ENCODE data around the gene PHIP.

Gene PHIP

DNA sequence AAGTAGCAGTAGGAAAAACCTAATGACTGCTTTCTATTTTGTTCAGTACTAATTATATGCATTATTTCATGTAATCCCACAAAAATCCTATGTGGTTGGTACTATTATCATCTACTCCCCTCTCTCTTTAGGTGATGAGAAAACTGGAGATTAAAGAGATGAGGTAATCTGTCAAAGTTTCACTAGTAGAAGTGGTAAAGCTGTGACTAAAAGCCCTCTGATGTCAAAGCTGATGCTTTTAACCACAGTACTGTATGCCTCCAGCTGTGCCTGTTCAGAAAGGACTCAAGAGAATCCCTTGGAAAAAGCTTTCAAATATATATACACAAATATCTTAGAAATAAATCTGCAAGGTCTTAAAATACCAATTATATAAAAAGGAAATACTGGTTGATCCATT, 38.0 kb downstream of the PHIP start:
- Histone ChIP-seq H3K36me3 (ENCODE audit: insufficient read depth, low read depth, low read length) (peaks cover 76% of the 10 kb centered on the region), H3K9ac (ENCODE audit: low read depth, low read length) (no peak overlapping the region), H3K4me3 (ENCODE audit: low read length) (no peak overlapping the region), H3K4me1 (ENCODE audit: insufficient read depth, low read length) (no peaks in the 10 kb centered on the region), H3K27ac (ENCODE audit: low read length) (no peak overlapping the region), H3K9me3 (ENCODE audit: insufficient read depth, low read depth, low read length) (no peaks in the 10 kb centered on the region), H3K27me3 (ENCODE audit: insufficient read depth, low read length) (no peaks in the 10 kb centered on the region)

GRCh38 chr6:79038061-79038460, 40.0 kb downstream of the PHIP start:
- Histone ChIP-seq H3K36me3 (ENCODE audit: insufficient read depth, low read depth, low read length) (peaks cover 82% of the 10 kb centered on the region), H3K27me3 (ENCODE audit: insufficient read depth, low read length) (no peaks in the 10 kb centered on the region), H3K4me1 (ENCODE audit: insufficient read depth, low read length) (no peaks in the 10 kb centered on the region), H3K9ac (ENCODE audit: low read depth, low read length) (no peak overlapping the region), H3K27ac (ENCODE audit: low read length) (no peak overlapping the region), H3K4me3 (ENCODE audit: low read length) (no peak overlapping the region), H3K9me3 (ENCODE audit: insufficient read depth, low read depth, low read length) (no peaks in the 10 kb centered on the region)

GRCh38 chr6:79034865-79035264, 43.2 kb downstream of the PHIP start:
- no peaks in the 10 kb centered on the region for H3K27me3 ChIP-seq (ENCODE audit: insufficient read depth, low read length)
- no peak overlapping the region for H3K27ac ChIP-seq (ENCODE audit: low read length)
- H3K4me3 ChIP-seq (ENCODE audit: low read length): no peak overlapping the region
- no peaks in the 10 kb centered on the region for H3K9me3 ChIP-seq (ENCODE audit: insufficient read depth, low read depth, low read length)
- no peak overlapping the region for H3K9ac ChIP-seq (ENCODE audit: low read depth, low read length)
- peaks cover 75% of the 10 kb centered on the region for H3K36me3 ChIP-seq (ENCODE audit: insufficient read depth, low read depth, low read length)
- no peaks in the 10 kb centered on the region for H3K4me1 ChIP-seq (ENCODE audit: insufficient read depth, low read length)

DNA sequence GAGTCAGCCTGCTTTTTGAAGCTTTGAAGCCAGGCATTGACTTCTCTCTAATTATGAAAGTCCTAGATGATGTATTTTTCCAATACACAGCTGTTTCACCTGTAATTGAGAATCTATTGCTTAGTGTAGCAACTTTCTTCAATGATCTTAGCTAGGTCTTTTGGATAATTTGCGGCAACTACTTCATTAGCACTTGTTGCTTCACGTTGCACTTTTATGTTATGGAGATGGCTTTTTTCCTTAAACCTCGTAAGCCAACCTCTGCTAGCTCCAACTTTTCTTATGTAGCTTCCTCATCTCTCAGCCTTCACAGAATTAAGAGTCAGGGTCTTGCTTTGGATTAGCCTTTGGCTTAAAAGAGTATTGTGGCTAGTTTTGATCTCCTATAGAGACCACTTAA, 44.8 kb downstream of the PHIP start:
- Histone ChIP-seq H3K9me3 (ENCODE audit: insufficient read depth, low read depth, low read length) (no peaks in the 10 kb centered on the region), H3K9ac (ENCODE audit: low read depth, low read length) (no peak overlapping the region), H3K27ac (ENCODE audit: low read length) (no peak overlapping the region), H3K27me3 (ENCODE audit: insufficient read depth, low read length) (no peaks in the 10 kb centered on the region), H3K4me3 (ENCODE audit: low read length) (no peak overlapping the region), H3K36me3 (ENCODE audit: insufficient read depth, low read depth, low read length) (peaks cover 75% of the 10 kb centered on the region), H3K4me1 (ENCODE audit: insufficient read depth, low read length) (no peaks in the 10 kb centered on the region)

GRCh38 chr6:79031821-79032590, 46.0 kb downstream of the PHIP start:
- no peak overlapping the region for H3K4me3 ChIP-seq (ENCODE audit: low read length)
- no peaks in the 10 kb centered on the region for H3K27me3 ChIP-seq (ENCODE audit: insufficient read depth, low read length)
- peaks cover 74% of the 10 kb centered on the region for H3K36me3 ChIP-seq (ENCODE audit: insufficient read depth, low read depth, low read length)
- H3K9me3 ChIP-seq (ENCODE audit: insufficient read depth, low read depth, low read length): no peaks in the 10 kb centered on the region
- H3K4me1 ChIP-seq (ENCODE audit: insufficient read depth, low read length): no peaks in the 10 kb centered on the region
- no peak overlapping the region for H3K9ac ChIP-seq (ENCODE audit: low read depth, low read length)
- no peak overlapping the region for H3K27ac ChIP-seq (ENCODE audit: low read length)

- Histone ChIP-seq H3K36me3 (ENCODE audit: insufficient read depth, low read depth, low read length) (peaks cover 76% of the 10 kb centered on the region), H3K4me1 (ENCODE audit: insufficient read depth, low read length) (no peaks in the 10 kb centered on the region), H3K9ac (ENCODE audit: low read depth, low read length) (no peak overlapping the region), H3K27me3 (ENCODE audit: insufficient read depth, low read length) (no peaks in the 10 kb centered on the region), H3K9me3 (ENCODE audit: insufficient read depth, low read depth, low read length) (no peaks in the 10 kb centered on the region), H3K4me3 (ENCODE audit: low read length) (no peak overlapping the region), H3K27ac (ENCODE audit: low read length) (no peak overlapping the region)
Measured at GRCh38 chr6:79030511-79030910, 47.5 kb downstream of the PHIP start.

- Histone ChIP-seq H3K4me1 (ENCODE audit: insufficient read depth, low read length) (no peaks in the 10 kb centered on the region), H3K27me3 (ENCODE audit: insufficient read depth, low read length) (no peaks in the 10 kb centered on the region), H3K36me3 (ENCODE audit: insufficient read depth, low read depth, low read length) (peaks cover 81% of the 10 kb centered on the region), H3K9me3 (ENCODE audit: insufficient read depth, low read depth, low read length) (no peaks in the 10 kb centered on the region), H3K9ac (ENCODE audit: low read depth, low read length) (no peak overlapping the region), H3K27ac (ENCODE audit: low read length) (no peak overlapping the region), H3K4me3 (ENCODE audit: low read length) (no peak overlapping the region)
Measured at GRCh38 chr6:79030023-79030422, 48.0 kb downstream of the PHIP start.

DNA sequence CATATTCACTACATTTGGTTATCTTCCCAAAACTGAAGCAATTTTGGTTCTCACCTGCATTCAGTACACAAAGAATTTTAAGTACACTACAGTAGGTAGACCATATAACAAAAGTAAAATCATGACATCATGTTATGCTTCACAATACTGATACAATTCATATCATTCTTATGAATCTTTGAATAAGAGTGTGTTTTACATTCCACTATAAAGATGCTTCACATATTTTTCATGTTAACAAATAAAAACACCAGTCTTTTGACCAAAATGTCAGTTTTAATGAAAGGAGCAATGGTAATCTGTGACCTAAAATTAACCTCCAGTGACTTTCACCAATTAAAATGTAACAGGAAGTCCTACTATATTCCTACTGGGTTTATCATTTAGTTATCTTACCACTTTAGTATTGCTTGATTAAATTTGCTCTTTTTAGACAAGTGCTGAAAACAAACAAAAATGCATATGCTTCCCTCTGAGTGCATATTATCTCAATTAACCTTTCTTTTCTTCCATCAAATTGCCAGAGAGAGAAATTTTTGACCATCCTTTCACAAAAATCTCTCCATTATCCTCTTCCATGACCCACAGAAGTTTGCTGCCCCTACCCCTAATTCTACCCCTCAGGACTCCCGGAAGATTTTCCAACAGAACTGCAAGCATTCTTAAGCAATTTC, 49.3 kb downstream of the PHIP start:
- Histone ChIP-seq H3K27me3 (ENCODE audit: insufficient read depth, low read length) (no peaks in the 10 kb centered on the region), H3K4me1 (ENCODE audit: insufficient read depth, low read length) (no peaks in the 10 kb centered on the region), H3K36me3 (ENCODE audit: insufficient read depth, low read depth, low read length) (peaks cover 80% of the 10 kb centered on the region), H3K27ac (ENCODE audit: low read length) (no peak overlapping the region), H3K9me3 (ENCODE audit: insufficient read depth, low read depth, low read length) (no peaks in the 10 kb centered on the region), H3K4me3 (ENCODE audit: low read length) (no peak overlapping the region), H3K9ac (ENCODE audit: low read depth, low read length) (no peak overlapping the region)

DNA sequence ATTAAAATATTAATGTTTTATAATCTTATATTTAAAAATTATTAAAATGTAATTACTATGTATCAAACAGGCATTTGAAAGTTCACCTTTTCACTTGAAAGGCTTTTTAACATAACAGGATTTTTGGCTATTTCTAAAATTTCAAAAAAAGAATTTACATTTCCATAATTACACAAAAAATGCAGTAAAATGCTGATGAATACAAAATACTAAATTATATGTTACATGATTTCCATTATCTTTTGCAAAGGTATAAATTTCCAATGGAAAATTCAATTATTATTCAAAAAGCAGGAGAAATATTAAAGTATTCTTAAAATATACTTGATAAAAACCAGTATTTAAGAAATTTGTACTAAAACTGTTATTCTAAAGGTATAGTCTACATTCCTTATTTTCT, 66.1 kb downstream of the PHIP start:
- H3K9me3 ChIP-seq (ENCODE audit: insufficient read depth, low read depth, low read length): no peaks in the 10 kb centered on the region

GRCh38 chr6:79010422-79010821, 67.6 kb downstream of the PHIP start:
- peaks cover 92% of the 10 kb centered on the region for H3K36me3 ChIP-seq (ENCODE audit: insufficient read depth, low read depth, low read length)
- no peak overlapping the region for H3K9ac ChIP-seq (ENCODE audit: low read depth, low read length)
- H3K4me1 ChIP-seq (ENCODE audit: insufficient read depth, low read length): no peaks in the 10 kb centered on the region
- H3K9me3 ChIP-seq (ENCODE audit: insufficient read depth, low read depth, low read length): no peaks in the 10 kb centered on the region
- no peak overlapping the region for H3K27ac ChIP-seq (ENCODE audit: low read length)
- H3K27me3 ChIP-seq (ENCODE audit: insufficient read depth, low read length): no peaks in the 10 kb centered on the region
- H3K4me3 ChIP-seq (ENCODE audit: low read length): no peak overlapping the region

More for the DNA sequence above, 66.1 kb downstream of the PHIP start:
- Histone ChIP-seq H3K27me3 (ENCODE audit: insufficient read depth, low read length) (no peaks in the 10 kb centered on the region), H3K4me3 (ENCODE audit: low read length) (no peak overlapping the region), H3K36me3 (ENCODE audit: insufficient read depth, low read depth, low read length) (peaks cover 92% of the 10 kb centered on the region), H3K4me1 (ENCODE audit: insufficient read depth, low read length) (no peaks in the 10 kb centered on the region), H3K27ac (ENCODE audit: low read length) (no peak overlapping the region), H3K9ac (ENCODE audit: low read depth, low read length) (no peak overlapping the region)

GRCh38 chr6:79009819-79010218, 68.2 kb downstream of the PHIP start:
- no peaks in the 10 kb centered on the region for H3K27me3 ChIP-seq (ENCODE audit: insufficient read depth, low read length)
- no peak overlapping the region for H3K9ac ChIP-seq (ENCODE audit: low read depth, low read length)
- H3K36me3 ChIP-seq (ENCODE audit: insufficient read depth, low read depth, low read length): peaks cover 92% of the 10 kb centered on the region
- H3K4me3 ChIP-seq (ENCODE audit: low read length): no peak overlapping the region
- H3K9me3 ChIP-seq (ENCODE audit: insufficient read depth, low read depth, low read length): no peaks in the 10 kb centered on the region
- H3K4me1 ChIP-seq (ENCODE audit: insufficient read depth, low read length): no peaks in the 10 kb centered on the region
- no peak overlapping the region for H3K27ac ChIP-seq (ENCODE audit: low read length)

GRCh38 chr6:79005497-79005896, 72.6 kb downstream of the PHIP start:
- H3K4me3 ChIP-seq (ENCODE audit: low read length): no peak overlapping the region
- H3K36me3 ChIP-seq (ENCODE audit: insufficient read depth, low read depth, low read length): peaks cover 96% of the 10 kb centered on the region
- H3K27ac ChIP-seq (ENCODE audit: low read length): no peak overlapping the region
- no peaks in the 10 kb centered on the region for H3K4me1 ChIP-seq (ENCODE audit: insufficient read depth, low read length)
- H3K9ac ChIP-seq (ENCODE audit: low read depth, low read length): no peak overlapping the region
- no peaks in the 10 kb centered on the region for H3K27me3 ChIP-seq (ENCODE audit: insufficient read depth, low read length)
- no peaks in the 10 kb centered on the region for H3K9me3 ChIP-seq (ENCODE audit: insufficient read depth, low read depth, low read length)

Data from iPS-20b (cell line).